Glomerular visceral epithelial cell (primary cell): ENCODE results near the gene ANKRD66.
"Not testable (repeated sequence)": the region's sequence is repeated elsewhere in the genome, so short reads cannot be mapped to it uniquely, and the experiment has no call there.

Experiments used
- DNase-seq: peaks from one replicate; pipeline ENCODE4 v3.0.0-alpha.2; 2016; ENCODE audit errors: extremely low spot score

Gene ANKRD66

DNA sequence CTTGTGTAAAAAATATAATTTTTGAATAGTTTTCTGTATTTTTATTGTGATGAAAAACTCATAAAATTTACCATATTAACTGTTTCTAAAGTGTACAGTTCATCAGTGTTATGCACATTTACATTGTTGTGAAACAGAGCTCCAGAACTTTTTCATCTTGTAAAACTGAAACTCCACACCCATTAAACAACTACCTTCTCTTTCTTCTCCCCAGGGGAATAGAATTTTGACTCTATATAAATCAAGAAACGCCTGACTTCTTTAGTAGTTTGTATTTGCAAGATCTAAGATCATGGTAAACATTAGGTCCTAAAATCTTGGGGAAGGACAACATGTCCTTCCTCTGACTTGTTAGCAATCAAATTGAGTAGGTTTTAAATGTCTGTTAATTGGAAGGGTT is 9.1 kb downstream of the ANKRD66 start:
- no peak for DNase-seq

DNA sequence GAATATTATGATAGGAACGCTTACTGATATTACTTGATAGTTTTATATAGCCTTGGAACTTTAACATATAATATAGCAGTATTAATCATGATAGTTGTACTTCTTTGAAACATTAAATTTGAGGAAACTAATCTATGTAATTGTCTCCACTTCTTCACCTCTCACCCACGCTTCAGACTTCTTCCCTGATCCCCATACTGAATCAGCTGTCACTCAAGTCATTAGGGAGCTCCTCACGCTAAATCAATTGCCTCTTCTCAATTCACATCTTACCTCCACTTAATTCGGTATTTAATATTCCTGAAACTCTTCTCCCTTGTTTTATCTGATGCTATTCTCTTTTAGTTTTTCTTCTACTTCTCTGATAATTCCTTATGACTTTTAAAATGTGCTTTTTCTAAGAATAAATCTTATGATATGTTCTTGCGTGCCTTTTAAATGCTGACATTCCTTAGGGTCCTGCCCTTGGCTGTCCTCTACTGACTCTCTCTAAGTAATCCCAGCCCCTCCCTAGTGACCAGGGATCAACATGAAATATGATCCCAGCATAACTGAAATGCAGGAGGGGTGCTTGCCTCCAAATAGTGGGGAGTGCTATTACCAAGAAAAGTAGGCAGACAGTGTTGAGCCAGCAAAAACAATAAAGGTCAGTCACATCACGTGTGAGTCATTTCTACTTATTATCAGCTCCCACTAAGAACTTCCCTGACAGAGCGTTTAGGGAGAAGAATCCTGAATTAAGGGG is 9.9 kb downstream of the ANKRD66 start:
- no peak for DNase-seq

DNA sequence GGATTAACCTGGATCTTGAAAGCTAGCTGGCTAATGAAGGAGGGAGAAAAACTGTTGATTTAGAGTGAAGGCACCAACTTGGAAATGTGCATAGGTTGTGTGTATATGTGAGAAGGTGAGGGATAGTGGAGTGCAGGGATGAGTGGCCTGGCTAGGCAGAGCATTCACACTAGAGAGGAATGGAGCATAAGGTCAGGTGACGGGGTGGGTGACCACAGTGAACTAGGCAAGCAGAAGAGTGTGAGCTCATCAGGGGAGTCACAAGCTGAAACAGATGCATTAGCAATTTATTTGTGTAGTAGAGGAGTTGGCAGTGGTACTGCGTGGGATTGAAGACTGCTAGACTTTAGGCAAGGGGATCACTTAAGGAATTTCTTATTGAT is 10.5 kb downstream of the ANKRD66 start:
- no peak for DNase-seq

DNA sequence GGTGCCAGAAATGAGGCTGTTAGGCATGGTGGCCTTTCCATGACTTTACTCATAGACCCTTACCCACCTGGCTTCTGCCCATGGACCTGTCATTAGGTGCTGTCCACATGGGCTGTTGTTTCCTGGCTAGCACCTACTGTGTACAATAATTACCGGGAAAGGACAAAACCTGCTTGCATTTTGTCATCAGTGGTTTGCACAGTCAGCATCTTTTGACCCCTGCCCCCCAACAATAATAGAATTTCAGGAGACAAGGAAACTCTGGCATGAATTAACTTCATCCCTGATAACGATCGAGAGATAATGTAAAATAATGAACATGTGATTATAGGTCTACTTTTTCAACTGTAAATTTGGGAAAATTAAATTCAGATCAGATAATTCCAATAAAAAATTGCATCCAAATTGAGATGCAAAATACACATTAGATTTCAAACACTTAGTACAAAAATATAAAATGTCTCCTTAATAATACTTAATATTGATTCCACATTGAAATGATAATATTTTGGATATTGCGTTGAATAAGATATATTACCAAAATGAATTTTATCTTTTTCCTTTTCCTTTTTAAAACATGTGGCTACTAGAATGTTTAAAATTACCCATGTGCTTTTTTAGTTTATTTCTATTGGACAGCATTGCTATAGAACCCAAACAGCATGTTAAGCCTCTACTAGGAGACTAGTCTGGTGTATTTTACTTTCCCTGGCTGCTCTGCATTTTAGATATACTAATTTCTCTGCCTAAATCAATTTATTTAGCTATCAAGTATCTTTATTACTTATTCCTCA is 12.4 kb downstream of the ANKRD66 start:
- DNase-seq = no peak

DNA sequence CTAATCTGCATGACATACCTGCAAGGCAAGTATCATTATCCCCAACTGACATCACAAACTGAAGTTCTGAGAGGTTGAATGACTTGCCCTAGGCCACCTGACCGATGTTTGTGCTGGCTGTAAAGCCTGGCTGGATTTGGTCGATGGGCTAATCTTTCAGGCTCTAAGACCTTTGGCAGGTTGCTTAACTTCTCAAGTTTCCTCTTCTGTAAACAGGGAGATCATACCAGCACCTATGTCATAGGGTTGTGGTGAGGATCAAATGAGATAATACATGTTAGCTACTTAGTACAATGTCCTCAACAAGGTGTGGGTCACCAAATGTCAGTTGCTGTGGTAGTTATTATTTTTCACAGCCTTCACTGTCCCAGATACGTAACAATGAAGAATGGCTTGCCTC is 14.2 kb downstream of the ANKRD66 start:
- no peak for DNase-seq

DNA sequence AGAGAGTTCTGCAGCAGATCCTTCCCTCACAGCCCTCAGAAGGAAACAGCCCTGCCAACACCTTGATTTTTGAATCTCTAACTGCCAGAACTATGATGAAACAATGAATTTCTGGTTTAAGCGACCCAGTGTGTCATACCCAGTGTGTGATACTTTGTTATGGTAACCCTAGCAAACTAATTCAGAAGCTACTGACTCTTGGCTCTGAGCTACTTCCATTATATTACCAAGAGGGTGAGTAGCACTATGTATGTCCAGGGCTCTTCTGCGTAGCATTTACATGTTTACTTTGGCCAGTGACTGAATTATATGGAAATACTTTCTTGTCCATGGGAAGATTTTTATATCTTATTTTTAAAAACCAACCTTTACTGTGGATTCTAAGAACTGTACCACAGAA is 16.7 kb downstream of the ANKRD66 start:
- DNase-seq = no peak

DNA sequence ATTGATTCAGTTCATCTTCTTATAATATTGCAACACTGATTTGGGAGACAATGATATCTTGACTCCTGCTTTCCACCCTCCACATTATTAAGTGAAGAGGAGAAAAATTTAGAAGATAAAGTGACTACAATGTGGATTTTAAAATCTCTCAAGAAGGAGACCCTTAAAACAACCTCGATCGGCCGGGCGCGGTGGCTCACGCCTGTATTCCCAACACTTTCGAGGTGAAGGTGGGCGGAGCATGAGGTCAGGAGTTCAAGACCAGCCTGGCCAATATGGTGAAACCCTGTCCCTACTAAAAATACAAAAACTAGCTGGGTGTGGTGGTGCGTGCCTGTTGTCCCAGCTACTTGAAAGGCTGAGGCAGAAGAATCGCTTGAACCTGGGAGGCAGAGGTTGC is 17.5 kb downstream of the ANKRD66 start:
- DNase-seq = not testable (repeated sequence)

DNA sequence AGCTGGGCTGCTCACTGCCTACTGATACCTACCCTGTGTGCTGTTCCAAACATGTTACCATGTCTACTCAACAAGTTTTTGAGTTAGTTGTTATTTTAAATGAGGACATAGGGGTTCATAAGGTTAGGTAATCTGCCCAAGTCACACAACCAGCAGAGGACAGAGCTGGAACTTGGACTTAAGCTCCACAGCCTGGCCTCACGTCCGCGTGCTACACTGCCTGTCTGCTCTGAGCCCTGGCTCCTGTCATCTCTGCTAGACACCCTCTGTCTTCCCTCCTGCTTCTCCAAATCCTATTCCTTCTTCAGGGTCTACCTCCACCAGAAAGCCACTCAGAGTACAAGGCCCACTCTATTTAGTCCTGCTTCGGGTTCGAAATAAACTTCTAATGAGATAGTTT is 18.2 kb downstream of the ANKRD66 start:
- DNase-seq = no peak

DNA sequence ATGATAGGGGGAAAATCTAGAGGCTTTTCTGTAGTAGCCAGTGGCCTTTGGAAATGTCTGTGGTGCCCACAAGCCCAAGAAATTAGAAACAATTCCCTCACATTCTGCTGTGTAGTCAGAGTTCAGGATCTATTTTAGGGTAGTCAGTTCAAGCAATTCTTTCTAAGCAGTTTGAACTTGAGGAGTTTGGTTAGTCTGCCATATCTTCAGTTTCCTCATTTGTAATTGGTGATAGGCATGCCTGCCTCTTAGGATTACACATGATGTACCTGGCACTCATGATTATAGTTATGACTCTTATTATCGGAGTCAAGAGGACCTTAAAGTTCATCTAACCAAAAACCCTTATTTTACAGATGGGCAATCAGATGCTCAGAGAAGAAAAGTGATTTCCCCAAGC is 25.3 kb downstream of the ANKRD66 start:
- DNase-seq = no peak

DNA sequence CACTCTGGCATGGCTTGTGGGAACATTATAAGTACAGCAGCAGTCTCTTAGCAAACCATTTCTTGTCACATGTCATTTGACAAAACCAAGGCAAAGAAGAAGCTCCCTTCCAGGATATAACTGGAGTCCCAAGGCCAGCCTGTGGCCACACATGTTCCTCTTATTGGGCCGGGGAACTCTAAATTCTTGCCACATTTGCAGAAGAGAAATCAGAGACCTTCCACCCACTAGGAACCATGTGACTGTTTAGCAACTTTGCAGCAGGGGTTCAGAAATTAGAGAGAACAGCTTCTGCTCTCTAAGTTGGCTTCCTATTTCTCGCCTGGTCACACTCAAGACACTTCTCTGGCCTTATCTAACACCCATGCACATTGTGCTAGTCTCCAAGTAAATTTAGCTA is 26.0 kb downstream of the ANKRD66 start:
- DNase-seq = no peak

DNA sequence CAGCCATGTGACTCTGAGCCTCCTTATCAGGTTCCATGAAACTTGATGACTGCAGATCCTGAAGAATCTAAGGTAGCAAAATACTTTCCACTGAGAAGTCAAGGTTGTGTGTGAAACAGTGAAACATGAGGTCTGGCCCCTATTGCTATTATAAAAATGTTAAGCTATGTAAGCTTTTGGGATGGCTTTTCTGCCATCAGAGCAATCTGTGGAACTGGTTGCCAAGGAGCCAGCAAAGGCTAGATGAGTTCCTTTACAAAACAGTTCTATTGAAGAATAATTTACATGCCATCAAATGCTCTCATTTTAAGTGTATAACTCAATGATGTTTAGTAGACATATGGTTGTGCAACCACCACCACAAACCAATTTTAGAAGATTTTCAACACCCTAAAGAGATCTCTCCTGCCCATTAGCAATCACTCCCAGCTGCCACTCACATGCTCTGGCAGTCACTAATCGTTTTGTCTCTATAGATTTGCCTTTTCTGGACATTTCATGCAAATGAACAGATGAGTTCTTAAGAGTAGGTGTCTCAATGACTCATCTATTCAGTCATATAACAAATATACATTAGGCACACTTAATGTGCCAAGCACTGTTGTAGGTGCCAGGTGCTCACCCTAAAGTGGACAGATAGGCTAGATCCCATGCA is 26.6 kb downstream of the ANKRD66 start:
- DNase-seq = no peak

DNA sequence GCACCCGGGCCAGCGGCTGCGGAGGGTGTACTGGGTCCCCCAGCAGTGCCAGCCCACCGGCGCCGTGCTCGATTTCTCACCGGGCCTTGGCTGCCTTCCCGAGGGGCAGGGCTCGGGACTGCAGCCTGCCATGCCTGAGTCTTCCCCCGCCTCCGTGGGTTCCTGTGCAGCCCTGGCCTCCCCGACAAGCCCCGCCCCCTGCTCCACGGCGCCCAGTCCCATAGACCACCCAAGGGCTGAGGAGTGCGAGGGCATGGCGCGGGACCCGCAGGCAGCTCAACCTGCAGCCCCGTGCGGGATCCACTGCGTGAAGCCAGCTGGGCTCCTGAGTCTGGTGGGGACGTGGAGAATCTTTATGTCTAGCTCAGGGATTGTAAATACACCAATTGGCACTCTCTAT is 28.0 kb downstream of the ANKRD66 start:
- not testable (repeated sequence) for DNase-seq

DNA sequence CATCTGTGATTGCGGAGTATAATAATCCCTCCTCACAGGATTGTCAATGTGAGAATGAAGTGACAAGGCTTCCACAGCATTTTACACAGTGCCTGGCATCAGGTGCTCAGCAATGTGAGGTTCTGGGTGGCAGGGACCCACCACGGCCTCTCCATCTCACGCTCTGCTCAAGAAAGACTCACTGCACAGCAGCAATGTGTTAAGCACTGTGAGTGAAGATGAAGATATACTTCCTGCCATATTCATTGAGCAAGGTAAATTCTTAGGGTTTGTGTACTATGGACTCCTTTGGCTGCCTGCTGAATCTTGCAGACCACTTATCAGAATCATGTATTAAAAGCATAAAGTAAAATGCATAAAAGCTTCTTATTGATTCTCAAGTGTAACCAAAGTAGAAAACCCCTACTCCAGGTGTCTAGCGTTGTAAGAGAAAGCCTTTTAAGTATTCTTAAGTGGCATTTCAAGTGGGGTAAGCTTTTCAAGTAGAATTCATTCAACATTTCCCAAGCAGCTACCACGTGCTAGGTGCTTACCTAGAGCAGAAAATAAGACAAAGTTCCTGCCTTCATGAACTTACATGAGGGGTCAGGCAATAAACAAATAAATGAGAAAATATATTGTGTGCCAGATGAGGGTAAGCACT is 29.5 kb downstream of the ANKRD66 start:
- no peak for DNase-seq

DNA sequence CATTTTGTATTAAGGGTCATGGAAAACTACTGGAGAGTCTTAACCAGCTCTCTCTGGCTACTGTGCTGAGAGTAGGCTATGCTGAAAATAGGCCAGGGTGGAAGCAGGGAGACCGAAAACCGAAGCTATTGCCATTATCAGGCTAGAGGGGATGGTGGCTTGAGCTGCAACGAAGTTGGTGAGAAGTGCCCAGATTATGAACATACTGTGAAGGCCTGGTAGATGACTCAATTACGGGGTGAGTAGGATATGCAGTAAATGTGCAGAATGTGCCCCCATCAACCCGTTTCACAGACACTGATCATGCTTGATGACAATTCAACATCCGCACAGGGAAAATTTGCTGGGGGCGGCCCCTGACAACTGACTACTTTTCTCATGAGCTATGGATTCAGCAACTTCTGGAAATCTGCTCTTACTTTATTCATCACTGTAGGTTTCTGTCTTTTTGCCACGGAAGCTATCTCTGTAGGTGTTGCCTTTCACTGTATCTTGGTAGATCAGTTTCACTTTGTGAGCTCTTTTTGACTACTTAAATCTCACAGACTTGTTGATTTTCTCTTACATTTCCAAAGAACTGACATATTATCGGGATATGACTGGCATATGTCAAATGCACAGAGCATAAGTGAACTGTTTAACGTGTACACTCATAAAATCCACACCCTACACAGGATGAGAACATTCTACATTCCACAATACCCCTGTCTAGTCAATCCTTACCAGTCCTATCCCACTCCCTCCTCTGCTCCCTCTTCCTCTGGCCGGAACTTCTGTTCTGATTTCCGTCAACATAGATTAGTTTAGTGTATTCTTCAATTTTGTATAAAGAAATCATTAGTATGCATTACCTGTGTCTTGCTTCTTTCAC is 31.0 kb downstream of the ANKRD66 start:
- DNase-seq = no peak

DNA sequence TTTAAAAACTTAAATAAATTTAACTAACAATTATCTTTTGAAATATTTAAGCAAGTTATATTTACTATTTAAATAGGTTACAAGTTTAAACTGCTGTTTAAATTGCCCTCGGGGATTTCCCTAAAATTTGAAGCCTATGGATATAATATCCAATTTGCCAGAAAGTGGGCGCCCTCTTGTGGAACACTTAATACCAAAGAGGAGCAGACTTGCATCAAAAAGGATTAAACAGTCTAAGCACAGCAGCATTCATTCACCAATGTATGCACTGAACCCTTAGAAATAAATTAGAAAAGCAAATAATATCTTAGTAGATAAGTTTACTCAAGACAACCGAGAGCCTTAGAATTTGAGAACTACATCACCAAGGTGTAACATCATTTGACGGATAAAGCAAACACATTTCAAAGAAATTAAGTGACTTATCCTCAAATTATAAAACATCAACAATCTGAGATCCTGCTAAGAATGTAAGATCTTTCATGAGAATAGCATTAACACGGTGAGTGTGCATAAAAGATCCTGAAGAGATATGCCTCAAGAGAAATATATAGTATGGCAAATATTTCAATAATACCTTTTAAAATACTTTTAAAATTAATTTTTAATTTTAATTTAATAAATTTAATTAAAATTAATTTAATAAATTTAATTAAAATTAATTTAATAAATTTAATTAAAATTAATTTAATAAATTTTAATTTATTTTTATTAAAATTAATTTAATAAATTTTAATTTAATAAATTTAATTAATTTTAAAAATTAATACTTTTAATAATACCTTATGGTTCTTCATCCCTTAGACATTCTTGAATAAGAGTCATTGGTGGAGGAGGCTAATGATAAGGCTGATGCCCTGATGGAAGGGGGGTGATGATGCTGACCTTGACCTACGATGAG is 35.0 kb downstream of the ANKRD66 start:
- peak; percentile 54 for DNase-seq

DNA sequence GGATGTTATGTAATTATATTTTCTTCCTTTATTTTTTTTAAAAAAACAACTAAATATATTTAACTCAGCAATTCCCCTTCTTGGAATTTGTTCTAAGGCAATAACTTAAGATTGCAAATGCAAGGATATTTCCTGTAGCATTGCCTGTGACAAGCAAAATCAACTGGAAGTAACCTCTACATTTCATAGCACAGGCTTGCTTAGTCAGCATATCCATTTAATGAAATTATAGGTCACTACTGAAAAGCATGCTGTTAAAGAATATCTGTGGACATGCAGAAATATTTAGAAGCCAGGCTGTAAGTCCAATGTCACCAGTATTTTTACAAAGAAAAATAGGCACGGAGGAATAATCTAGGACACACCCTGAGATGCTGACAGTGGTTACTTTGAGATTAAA is 37.8 kb downstream of the ANKRD66 start:
- DNase-seq = no peak

DNA sequence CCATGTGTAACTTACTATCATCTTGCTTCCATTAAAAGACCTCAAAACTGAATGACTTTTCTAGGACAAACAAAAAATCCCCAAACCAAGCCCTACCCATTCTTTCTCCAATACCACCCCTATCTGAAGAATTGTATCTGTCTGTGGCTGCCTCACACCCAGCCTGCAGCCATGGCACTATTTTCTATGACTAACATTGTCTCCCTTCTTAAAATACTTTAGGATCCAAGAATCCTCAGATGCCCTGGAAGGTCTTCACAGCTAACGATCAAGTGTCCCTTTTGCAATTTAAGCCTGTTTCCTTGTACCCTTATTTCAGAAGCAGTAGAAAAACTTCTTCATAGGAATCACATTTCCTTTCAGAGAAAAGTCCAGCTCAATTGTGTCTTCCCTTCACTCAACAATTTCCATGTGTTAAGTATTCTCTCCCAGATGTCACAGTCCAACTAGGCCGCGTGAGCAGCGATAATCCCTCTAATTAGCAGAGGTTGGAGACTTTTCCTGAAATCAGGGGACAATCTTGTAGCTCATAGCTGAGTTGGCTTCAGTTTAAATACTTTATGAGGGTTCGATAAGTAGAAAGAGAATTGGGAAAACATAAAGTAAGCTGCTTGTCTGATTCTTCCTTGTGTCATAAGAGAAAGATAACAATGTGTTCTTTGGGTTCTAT is 41.3 kb downstream of the ANKRD66 start:
- DNase-seq = no peak

DNA sequence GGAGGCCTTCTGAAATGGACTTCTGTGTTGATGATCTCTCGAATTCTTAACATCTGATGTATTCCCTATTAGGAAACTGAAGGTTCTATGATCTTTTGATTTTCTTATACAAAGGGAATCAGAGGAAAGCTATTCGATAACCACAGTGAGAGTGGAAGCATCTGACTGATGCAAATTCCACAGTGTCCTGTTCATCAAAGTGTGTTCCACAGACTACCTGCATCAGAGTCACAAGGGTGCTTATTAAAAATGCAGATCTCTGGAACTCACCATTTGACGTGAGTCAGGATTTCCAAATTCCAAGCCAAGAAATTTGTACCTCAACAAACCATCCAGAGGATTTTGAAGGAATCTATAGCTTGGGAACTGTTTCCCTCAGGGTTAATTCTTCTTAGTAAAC is 42.1 kb downstream of the ANKRD66 start:
- DNase-seq = no peak

DNA sequence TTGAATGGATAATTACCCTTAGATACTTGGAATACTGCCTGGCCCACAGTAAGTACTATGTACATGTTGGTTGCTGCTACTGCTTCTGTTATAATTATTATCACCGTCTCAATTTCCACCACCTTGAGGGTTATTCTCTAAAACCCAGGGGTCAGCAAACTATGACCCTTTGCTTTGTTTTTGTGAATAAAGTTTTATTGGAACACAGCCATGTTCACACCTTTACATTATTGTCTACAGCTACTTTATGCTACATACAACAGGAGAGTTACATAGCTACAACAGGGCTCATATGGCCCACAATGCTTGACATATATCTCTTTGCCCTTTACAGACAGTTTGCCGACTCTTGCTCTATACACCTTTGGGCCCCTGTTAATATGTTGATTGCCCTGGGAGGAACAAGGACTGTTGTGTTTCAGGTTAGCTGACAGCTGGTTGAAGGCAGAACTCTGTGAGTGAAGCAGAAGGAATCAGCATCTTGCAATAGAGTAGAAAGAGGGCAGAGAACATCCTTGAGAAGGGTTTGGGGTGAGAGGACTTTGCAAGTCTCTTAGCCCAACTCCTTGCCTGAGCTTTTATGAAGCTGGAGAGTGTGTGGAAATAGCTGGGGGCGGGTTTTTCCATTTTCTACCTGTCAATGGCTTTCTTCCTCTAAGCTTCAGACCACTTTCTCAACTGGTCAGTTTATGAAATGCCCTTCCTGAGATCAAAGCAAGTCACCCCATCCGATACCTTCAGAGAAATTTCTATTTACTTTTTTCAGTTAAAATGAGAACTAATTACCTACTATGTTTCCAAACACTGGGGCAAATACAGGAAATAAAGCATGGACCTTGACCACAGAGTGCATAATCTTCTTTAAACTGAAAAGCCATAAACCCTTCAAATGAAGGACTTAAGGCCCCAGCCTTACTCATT is 43.0 kb downstream of the ANKRD66 start:
- DNase-seq = no peak
